HG02759 (cell line): ENCODE measurements around the gene SURF2.

Experiments
- ATAC-seq: cut with Tn5 transposase; IDR thresholded peaks from one replicate; pipeline ENCODE4 v1.9.1; 2021; ENCODE audit warnings: mild to moderate bottlenecking, moderate library complexity; ENCODE audit not compliant: unreplicated experiment

Gene SURF2

DNA sequence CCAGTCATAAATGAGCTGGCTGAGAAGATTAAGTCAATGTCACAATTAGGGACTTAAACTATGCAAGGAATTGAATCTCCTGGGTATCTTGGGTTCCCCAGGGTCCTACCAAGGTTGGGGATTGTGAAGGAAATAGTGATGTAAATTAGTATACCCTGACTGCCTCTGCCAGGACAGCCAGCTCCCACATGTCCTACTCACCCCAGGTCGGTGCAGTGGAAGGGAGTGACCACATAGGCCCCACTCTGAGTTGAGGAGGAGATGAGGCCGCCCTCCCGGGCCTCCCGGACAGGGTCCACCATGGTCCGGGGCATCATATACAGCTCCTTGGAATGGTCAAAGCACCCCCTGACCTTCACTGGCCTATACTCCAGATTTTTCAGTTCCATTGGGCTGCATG, 2.8 kb upstream of the SURF2 start:
- ATAC-seq = no peak

DNA sequence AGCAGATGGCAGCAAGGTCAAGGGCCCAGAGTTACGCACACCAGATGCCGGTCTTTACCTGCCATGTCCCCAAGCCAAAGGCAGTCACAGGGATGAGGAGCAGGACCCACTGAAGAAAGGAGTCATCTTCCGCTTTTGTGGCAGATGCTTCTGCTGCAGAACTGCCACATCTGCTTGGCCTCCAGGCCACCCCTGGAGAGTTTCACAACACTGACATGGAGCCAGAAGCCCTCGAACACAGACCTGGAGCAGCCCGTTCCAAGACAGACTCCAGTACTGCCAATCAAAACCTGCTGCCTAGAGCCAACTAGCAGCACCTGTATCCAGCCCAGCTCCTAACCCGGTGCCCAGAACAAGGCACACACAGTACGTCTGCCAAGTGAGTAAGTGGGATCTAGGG, 1.6 kb upstream of the SURF2 start:
- no peak for ATAC-seq

DNA sequence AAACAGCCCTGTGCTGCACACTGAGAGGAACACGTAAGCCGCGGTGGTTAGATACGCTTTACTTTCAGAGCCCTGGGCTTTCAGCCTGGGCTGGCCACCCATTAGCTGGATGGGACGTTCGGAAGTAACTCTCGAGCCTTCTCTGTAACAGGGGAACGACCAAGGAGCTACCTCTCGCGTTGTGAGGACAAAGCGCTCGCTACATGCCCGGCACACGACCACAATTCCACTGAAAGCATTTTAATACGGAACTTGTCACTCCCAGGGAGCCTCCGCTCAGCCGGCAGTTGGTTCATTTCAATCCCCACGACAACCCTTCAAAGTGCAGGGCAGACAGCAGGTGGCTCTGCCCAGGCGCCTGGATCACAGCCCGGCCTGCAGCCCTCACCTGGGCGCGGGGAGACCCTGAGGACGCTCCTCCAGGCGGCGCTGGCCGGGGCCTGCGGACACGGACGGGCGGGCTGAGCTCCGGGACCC, 431 bp upstream of the SURF2 start:
- peak; percentile 26 for ATAC-seq

DNA sequence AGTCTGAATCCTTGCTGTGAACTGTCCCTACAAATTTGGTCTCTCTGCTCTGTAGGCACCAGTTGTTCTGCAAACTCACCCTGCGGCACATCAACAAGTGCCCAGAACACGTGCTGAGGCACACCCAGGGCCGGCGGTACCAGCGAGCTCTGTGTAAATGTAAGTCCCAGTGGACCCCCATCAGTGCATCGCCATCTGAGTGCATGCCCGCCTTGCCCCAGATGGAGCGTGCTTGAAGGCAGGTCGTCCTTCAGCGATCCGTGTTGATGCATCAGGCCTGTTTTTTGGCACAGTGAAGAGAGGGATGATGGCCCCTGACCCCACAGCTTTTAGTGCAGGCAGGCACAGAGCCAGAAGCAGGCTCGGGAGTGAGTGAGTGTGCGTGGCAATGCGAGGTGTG, 1.3 kb downstream of the SURF2 start:
- no peak for ATAC-seq

DNA sequence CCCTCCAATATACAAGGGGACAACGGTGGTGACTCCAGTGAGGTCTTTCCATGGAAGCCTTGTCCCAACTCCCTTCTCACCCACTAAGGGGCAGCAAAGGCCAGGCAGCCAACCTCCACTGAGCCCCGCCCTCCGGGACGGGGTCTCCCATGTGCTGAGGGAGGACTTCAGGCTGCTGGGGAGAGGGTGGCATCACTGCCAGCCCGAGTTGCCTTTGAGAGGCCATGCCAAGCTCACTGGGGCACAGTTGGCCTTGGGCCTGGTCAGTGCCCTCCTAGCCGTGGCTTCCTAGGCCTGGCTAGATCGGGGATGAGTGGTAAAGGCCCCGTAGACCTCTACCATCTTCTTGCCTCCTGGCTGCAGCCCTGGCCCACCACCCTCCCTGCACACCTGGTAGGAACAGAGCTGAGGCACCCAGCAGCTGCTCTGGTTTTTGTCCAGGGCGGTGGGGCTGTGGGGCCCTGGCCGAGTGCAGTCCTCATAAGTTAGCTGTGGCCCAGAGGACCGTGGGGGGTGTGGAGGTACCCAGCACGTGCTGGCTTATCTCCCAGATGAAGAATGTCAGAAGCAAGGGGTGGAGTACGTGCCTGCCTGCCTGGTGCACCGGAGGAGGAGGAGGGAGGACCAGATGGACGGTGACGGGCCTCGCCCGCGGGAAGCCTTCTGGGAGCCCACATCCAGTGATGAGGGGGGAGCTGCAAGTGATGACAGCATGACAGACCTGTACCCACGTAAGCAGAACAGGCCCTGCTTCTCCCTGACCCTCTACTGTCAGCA, 3.2 kb downstream of the SURF2 start:
- no peak for ATAC-seq

DNA sequence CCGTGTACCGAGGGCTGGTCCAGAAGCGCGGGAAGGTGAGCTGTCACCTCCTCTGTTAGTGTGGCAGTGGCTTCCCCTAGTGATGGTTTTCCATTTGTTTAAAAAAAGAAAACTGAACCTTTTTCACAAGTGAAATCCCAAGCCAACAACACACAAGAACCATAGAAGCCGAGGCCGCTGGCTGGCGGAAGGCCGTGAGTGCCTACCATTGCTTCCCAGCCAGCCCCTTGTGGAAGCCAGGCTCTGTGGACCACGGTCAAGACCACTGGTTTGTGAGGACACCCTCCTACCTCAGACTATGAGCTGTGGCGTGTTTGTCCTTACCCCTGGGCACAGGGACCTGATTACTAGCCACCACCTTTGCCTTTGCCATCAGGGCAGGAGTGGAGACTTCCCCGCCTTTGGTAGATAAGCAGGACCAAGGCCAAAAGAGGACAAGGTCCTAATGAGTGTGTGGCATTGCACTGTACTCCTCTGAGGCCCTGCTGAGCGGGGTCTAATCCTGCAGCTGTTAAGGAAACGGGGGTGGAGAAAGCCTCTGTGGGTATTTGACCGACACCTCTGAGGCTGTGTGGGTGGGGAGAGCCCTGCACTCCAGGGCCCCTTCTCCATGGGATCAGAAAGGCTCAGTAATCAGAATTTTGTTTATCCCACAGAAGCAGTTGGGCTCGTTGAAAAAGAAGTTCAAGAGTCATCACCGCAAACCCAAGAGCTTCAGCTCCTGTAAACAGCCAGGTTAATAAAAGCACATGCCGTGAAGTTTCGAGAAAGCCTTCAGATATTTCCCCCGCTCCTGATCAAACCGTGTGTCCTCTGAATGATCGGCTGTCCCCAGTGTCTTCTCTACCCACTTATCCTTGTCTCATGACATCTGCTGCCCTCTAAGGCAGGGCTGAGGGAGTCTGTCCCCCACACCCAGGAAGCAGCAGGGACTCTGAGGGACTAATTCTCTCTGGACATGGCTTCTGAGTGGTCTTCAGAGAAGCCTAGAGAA, 4.3 kb downstream of the SURF2 start:
- no peak for ATAC-seq

DNA sequence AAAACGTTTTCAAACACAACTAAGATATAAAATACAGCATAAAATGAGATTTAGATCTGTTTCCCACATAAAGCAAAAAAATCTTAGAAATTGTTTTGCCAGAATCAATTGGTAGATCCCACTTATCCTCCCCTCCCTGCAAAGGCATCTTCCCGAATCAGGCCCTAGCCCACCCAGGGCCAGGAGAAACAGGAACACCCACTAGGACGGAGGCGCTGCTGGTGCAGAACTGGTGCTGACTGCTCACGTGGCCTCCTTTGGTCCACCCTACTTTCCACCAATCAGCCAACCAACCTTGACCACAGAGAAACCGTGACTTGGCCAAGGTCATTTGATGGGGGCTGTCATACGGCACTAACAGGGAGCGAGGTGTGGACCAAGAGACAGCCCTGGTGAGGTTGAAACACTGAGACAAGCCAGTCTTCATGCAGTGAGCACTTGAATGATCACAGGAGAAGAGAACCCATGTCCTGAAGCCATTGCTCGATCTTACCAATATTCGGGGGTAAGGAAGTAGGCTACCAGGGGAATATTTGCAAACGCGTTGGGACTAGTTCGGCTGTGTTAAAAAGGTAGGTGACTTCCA, 5.2 kb downstream of the SURF2 start:
- no peak for ATAC-seq

DNA sequence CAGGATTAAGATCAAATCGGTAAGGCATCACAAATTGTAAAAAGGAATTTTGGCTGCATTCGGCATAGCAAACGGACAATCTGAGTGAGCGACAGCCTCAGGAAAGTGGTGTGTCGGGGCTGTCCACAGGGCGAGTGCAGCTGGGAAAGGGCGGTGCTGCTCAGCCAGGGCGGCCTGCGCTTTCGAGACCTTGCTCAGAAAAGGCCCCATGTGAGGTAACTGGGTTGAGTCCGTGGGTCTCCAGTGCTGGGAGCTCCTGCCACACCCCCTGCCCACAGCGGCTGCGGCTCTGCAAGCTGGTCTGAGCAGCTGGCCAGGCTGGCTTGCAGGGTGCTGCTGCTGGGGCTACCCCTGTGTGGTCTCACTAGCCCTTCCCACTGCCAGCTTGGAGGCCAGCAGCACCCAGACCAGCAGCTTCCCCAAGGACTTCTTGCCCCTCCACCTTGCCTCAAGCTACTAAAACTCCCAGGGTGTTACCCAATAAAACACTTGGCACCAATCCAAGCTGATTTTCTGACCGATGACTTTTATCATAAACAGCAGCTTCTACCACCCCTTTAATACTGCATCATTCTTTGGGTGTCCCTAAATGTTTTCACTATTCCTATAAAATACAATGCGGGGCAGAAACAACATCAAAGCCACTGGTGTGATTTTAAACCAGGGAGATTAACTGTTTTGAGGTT, 6.2 kb downstream of the SURF2 start:
- ATAC-seq = no peak

DNA sequence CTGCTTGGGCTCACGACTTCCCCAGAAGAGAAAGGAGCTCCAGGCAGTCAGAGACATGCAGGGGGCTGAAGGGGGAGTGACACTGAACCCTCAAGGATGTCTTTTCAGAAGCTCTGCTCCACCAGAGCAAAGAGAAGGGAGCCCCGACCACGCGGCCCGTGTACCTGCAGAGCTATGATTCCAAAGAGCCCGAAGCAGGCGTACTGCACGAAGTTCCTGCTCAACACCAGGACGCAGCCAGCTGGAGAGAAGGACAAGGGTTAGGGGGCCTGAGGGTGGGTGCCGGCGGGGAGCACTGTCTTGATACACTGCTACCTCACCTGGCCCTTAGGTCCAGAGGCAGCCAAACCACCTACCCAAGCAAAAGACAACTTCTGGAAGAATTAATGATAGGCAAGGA, 10.1 kb downstream of the SURF2 start:
- ATAC-seq = no peak

DNA sequence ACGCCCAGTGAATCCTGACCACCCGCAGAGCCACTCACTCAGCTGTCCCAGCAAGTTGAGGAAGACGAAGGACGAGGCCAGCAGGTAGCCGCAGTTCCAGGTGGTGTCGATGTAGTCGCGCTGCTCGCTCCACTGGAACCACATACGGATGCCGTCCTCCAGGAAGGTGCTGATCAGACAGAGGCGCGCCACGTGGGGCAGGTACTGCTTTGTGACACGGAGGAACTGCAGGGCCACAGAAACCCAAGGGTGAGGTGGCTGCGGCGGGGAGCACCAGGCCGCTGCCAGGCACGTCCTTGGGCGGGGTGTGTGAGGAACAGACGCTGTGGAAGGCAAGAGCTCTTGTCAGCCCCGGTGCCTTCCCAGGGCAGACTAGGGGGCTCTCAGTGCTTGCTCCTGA, 10.9 kb downstream of the SURF2 start:
- no peak for ATAC-seq

DNA sequence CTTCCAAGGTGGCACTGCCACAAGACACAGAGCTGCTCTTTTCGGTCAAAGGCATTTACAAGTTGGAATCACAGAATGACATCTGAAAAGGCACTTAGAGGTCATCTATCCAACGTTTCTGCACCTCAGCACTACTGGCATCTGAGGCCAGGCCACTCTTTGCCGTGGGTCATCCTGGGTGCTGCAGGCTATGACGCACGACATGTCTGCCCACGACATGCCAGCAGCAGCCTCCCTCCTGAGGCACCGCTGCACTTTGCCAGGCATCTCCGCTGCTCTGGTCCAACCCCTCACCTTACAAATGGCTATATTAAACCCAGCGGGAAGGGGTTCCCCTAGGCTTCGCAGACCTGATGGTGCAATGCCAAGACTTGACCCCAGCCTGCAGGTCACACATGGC, 11.4 kb downstream of the SURF2 start:
- no peak for ATAC-seq

DNA sequence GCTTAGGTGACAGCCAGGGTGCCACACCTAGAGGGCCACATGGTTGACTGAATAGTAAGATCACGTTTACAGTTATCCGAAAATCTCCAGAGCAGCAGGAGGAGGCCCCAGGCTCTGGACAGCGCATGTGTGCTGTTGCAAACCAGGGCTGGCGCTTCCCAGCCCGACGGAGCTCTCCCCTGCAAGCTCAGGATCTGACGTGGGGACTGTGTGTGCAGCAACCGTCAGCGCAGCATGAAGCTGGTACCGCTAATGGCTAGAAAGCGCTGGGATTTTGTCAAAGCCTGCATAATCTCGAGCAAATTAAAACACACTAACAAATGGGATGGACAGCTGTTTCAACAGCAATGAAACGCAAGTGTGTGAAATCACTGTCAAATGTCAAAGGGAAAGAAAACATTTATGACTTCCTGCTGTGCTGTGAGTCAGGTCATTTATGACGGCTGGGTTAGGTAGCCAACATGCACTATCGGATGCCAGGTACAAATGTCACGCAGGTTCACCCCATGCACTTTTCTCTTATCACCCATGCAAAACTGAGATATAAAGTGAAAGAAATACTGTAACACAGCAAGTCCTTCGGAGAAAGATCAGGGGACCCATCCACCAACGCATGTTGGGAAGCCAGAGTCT, 12.0 kb downstream of the SURF2 start:
- ATAC-seq = no peak

DNA sequence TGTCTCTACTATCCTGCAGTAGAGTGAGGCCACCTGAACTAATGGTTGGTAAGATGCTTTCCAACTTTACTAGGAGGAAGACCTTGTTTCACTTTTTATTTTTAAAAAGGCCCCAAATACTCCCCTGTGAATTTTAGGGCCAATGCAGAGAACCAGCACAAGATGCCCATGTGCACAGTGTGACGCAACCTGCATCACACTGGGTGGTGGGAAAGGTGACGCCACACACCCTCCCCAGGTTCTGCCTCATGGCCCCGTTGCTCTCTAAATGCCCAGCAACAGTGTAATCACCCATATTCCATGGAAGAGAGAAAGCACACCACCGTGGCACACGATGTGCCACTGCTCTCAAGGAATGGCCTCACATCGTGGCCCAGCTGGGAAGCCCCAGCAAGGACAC, 13.1 kb downstream of the SURF2 start:
- ATAC-seq = no peak

DNA sequence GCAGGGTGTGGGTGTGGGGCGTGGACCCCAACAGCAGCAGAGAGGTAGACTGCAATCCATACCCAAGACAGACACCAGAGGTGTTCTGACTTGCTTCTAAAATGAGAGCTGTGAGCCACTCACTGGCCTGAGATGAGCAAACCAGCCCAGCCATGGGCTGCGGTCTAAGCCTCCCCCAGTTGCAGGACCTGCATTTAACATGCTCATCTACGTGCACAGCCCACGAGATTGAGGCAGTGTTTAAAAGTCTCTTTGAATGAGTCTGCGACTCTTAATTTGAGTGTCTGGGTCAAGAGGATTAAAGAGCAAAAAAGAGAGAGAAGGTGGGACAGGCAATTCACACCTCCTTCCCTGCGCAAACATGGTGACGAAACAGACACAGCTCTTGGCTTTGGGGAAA, 13.6 kb downstream of the SURF2 start:
- ATAC-seq = no peak

DNA sequence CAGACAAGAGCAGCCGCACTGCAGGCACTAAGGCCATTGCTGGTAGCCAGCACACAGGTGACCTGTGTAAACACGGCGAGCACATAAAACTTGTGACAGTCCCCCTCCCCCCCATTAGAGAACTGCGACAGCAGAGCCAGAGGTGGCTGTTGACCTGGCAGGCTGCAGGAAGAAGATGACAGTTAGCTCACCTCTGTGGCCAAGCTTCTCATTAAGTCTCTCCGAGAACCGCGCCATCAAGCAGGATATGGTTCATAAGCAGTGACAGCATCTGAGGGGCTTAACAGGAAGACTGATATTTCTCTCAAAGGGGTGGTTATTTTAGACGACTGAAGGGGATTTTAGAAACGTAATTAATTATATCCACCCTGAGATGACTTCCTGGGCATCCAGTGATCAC, 14.3 kb downstream of the SURF2 start:
- ATAC-seq = no peak

DNA sequence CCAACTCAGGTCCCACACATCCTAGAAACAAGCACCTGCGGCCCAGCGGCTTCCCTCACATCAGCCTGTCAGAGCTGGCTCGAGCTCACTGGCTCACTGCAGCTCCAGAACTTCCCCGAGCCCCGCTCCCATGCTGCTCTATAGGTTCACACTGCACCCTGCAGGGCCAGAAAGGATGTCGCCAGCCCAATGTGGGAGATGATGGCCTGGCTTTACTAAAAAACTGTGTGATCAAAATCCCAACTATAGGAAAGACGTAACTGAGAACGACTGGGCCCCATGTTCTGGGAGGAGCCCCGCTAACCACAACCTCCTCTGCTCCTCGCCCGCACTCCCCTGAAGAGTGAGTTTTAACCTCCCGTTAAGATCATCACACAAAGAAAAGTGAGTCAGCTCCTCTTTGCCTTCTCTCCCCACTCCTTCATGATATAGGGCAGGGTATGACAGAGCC, 14.9 kb downstream of the SURF2 start:
- no peak for ATAC-seq

DNA sequence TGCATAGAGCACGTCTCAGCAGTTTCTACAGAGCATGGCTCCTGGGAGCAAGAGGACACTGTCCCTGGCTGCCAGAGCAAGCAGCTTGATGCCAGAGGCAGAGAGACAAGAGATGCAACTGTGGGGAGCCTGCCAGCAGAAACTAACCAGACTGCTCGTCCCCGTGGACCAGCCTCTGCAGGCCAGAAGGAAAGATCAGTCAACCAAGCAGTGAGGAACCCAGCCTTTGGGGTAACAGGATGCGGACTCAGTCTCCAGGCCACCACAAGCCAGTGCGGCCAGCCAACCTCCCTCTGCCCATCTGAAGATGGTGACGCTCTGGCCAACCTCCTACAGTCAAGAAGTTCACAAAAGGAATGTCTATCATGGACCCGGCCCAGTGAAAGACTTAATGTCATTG, 15.8 kb downstream of the SURF2 start:
- ATAC-seq = no peak

DNA sequence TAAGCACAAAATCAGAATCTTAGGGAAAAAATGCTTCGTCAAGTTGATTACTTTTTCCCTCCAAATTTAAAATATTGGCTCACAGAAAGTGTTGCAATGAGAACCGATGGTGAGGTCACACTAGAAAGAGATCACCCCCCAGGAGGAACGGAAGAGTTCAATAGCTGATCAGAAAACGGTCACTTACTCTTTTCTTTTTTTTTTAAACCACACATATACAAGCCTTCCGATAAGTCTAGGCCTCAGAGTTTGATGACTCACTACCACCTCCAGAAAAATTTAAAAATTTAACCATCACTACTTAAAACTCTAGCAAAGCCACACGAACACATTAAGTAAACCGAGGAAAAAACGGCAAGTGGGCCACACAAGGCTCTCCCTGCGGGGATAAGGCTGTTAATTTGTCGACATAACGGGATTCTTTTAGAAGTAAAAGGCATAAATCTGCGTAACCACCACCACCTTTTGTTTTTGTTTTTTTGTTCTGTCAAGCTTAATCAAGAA, 18.3 kb downstream of the SURF2 start:
- no peak for ATAC-seq

DNA sequence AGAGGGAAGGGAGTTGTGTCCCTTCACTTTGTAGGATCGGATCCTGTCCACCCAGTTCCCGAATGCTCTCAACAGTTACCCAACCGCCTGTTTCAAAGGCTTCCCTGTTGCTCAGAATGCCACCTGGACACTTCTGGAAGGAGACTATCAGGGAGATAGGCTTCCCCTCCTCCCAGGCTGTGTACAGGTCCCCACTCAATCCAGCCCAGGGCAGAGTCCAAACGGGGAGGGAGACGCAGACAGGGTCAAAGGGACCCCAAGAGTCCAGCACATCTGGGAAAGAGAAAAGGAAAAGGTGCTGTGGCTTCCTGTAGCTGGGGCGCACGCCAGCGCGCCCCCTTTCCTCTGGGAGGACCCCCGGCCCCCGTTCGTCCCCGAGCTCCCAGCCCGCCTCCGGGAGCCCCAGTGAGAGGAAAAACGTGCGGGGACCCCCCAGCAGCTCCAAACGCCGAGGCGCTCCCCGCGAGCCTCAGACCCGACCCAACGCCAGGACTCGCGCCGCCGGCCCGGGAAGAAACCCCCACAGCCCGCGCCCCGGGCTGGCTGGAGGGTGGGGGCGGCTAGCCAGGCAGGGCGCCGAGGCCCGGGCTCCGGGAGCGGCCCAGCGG, 18.9 kb downstream of the SURF2 start:
- peak; percentile 23 for ATAC-seq
